Activated T-helper 1 cell treated with anti-CD3 and anti-CD28 coated beads, Interleukin-12 subunit alpha, Interleukin-12 subunit beta, Interleukin-2, Interleukin-4 antibody, amounts not matched to agents 30 ng/mL and 10 ng/mL and 1 ng/mL, durations not matched to agents 14 hours and 24 hours and 36 hours (primary cell): ENCODE measurements around the gene NRSN1. TPM values are rescaled to one million over a fixed set of nuclear protein-coding genes. Genes with fewer than 3 reads are reported as not detected.
"Not testable (repeated sequence)": the region's sequence is repeated elsewhere in the genome, so short reads cannot be mapped to it uniquely, and the experiment has no call there.

ENCODE experiments used
- DNase-seq: peaks from one replicate; pipeline ENCODE4 v3.0.0; 2021; ENCODE audit warnings: low spot score
- H3K27ac Mint-ChIP-seq: one replicate; pipeline ENCODE4 v1.8.0; 2021; ENCODE audit warnings: mild to moderate bottlenecking, mixed read lengths
- H3K27me3 Mint-ChIP-seq: one replicate; pipeline ENCODE4 v1.8.0; 2022; ENCODE audit warnings: mild to moderate bottlenecking, moderate library complexity, mixed read lengths; ENCODE audit not compliant: insufficient read depth
- H3K36me3 Mint-ChIP-seq: one replicate; pipeline ENCODE4 v1.8.0; 2021; ENCODE audit warnings: low read depth, mixed read lengths
- H3K4me1 Mint-ChIP-seq: one replicate; pipeline ENCODE4 v1.8.0; 2021; ENCODE audit warnings: low read depth, mixed read lengths
- H3K4me3 Mint-ChIP-seq: one replicate; pipeline ENCODE4 v1.8.0; 2021; ENCODE audit warnings: mild to moderate bottlenecking, moderate library complexity, mixed read lengths
- H3K9me3 Mint-ChIP-seq: one replicate; pipeline ENCODE4 v1.8.0; 2021; ENCODE audit warnings: mixed read lengths
- intact Hi-C: fragments of 100-400 bp; cut with micrococcal nuclease; formaldehyde crosslinking; loops from one replicate; pipeline ENCODE4 v1.15.1; 2024
- total RNA-seq: library from RNA; stranded (reverse); gene quantifications from 2 replicates; pipeline ENCODE4 v1.2.3, GENCODE V29; 2022

Gene NRSN1
- total RNA-seq, 1 donor from 2014 or later: not detected

GRCh38 chr6:24110417-24110816 is 15.6 kb upstream of the NRSN1 start:
- no peak for DNase-seq
- Mint-ChIP-seq H3K9me3 (no peaks in the 10 kb centered on the region), H3K27ac (no peak overlapping the region), H3K36me3 (no peaks in the 10 kb centered on the region), H3K4me3 (no peak overlapping the region), H3K4me1 (no peaks in the 10 kb centered on the region), H3K27me3 (peaks cover 1% of the 10 kb centered on the region)
- intact Hi-C loops: no loop called here

- intact Hi-C loops: no loop called here
- Mint-ChIP-seq H3K9me3 (no peaks in the 10 kb centered on the region), H3K36me3 (no peaks in the 10 kb centered on the region), H3K4me1 (no peaks in the 10 kb centered on the region), H3K27me3 (no peaks in the 10 kb centered on the region), H3K4me3 (no peak overlapping the region), H3K27ac (no peak overlapping the region)
- no peak for DNase-seq
These were observed 12.1 kb upstream of the NRSN1 start for GRCh38 chr6:24113891-24114290.

- no peaks in the 10 kb centered on the region for H3K36me3 Mint-ChIP-seq
- H3K27ac Mint-ChIP-seq: no peak overlapping the region
- H3K4me1 Mint-ChIP-seq: no peaks in the 10 kb centered on the region
- H3K4me3 Mint-ChIP-seq: no peak overlapping the region
- no peak for DNase-seq
- no peaks in the 10 kb centered on the region for H3K27me3 Mint-ChIP-seq
- intact Hi-C loops: no loop called here
- H3K9me3 Mint-ChIP-seq: no peaks in the 10 kb centered on the region
These were observed 9.0 kb upstream of the NRSN1 start for GRCh38 chr6:24117021-24117420.

- no peak overlapping the region for H3K27ac Mint-ChIP-seq
- H3K4me1 Mint-ChIP-seq: no peaks in the 10 kb centered on the region
- no peak for DNase-seq
- peaks cover 4% of the 10 kb centered on the region for H3K9me3 Mint-ChIP-seq
- no peaks in the 10 kb centered on the region for H3K36me3 Mint-ChIP-seq
- no peak overlapping the region for H3K4me3 Mint-ChIP-seq
- intact Hi-C loops: no loop called here
- H3K27me3 Mint-ChIP-seq: no peaks in the 10 kb centered on the region
These were observed 3.9 kb upstream of the NRSN1 start for GRCh38 chr6:24122139-24122538.

- Mint-ChIP-seq H3K9me3 (peaks cover 4% of the 10 kb centered on the region), H3K4me3 (no peak overlapping the region)
These were observed 674 bp downstream of the NRSN1 start for GRCh38 chr6:24126586-24127192.

GRCh38 chr6:24127316-24127715 is 1.3 kb downstream of the NRSN1 start:
- no peak overlapping the region for H3K27ac Mint-ChIP-seq
- no peaks in the 10 kb centered on the region for H3K4me1 Mint-ChIP-seq
- H3K9me3 Mint-ChIP-seq: peaks cover 4% of the 10 kb centered on the region
- intact Hi-C loops: no loop called here
- no peaks in the 10 kb centered on the region for H3K36me3 Mint-ChIP-seq
- H3K27me3 Mint-ChIP-seq: no peaks in the 10 kb centered on the region
- no peak for DNase-seq
- no peak overlapping the region for H3K4me3 Mint-ChIP-seq

More at GRCh38 chr6:24126586-24127192, 674 bp downstream of the NRSN1 start:
- no peaks in the 10 kb centered on the region for H3K36me3 Mint-ChIP-seq
- DNase-seq: peak; percentile 15
- no peaks in the 10 kb centered on the region for H3K4me1 Mint-ChIP-seq
- H3K27me3 Mint-ChIP-seq: no peaks in the 10 kb centered on the region
- intact Hi-C loops: no loop called here
- H3K27ac Mint-ChIP-seq: no peak overlapping the region

- H3K4me1 Mint-ChIP-seq: no peaks in the 10 kb centered on the region
- intact Hi-C loops: no loop called here
- peaks cover 2% of the 10 kb centered on the region for H3K9me3 Mint-ChIP-seq
- H3K27ac Mint-ChIP-seq: no peak overlapping the region
- no peak overlapping the region for H3K4me3 Mint-ChIP-seq
- DNase-seq: no peak
- no peaks in the 10 kb centered on the region for H3K36me3 Mint-ChIP-seq
- H3K27me3 Mint-ChIP-seq: no peaks in the 10 kb centered on the region
These were observed 5.7 kb downstream of the NRSN1 start for GRCh38 chr6:24131751-24132150.

- Mint-ChIP-seq H3K9me3 (no peaks in the 10 kb centered on the region), H3K4me1 (no peaks in the 10 kb centered on the region), H3K36me3 (no peaks in the 10 kb centered on the region), H3K27me3 (no peaks in the 10 kb centered on the region), H3K27ac (no peak overlapping the region), H3K4me3 (no peak overlapping the region)
- DNase-seq: no peak
- intact Hi-C loops: no loop called here
These were observed 13.1 kb downstream of the NRSN1 start for GRCh38 chr6:24139080-24139479.

- DNase-seq: no peak
- Mint-ChIP-seq H3K9me3 (no peaks in the 10 kb centered on the region), H3K36me3 (no peaks in the 10 kb centered on the region), H3K4me3 (no peak overlapping the region), H3K27ac (no peak overlapping the region), H3K4me1 (no peaks in the 10 kb centered on the region), H3K27me3 (no peaks in the 10 kb centered on the region)
- intact Hi-C loops: no loop called here
These were observed 13.6 kb downstream of the NRSN1 start for GRCh38 chr6:24139639-24140038.

- Mint-ChIP-seq H3K27me3 (no peaks in the 10 kb centered on the region), H3K36me3 (no peaks in the 10 kb centered on the region), H3K27ac (no peak overlapping the region), H3K9me3 (no peaks in the 10 kb centered on the region), H3K4me1 (no peaks in the 10 kb centered on the region), H3K4me3 (no peak overlapping the region)
- no peak for DNase-seq
- intact Hi-C loops: no loop called here
These were observed 14.6 kb downstream of the NRSN1 start for GRCh38 chr6:24140591-24140990.

- H3K36me3 Mint-ChIP-seq, H3K4me1 Mint-ChIP-seq, H3K9me3 Mint-ChIP-seq, intact Hi-C loops, H3K4me3 Mint-ChIP-seq, DNase-seq, H3K27ac Mint-ChIP-seq, H3K27me3 Mint-ChIP-seq: not testable (repeated sequence)
These were observed 16.7 kb downstream of the NRSN1 start for GRCh38 chr6:24142733-24143132.

GRCh38 chr6:24145690-24146131 is 19.7 kb downstream of the NRSN1 start:
- intact Hi-C loops: no loop called here

GRCh38 chr6:24146871-24147270 is 20.9 kb downstream of the NRSN1 start:
- intact Hi-C loops: no loop called here
- H3K4me1 Mint-ChIP-seq: no peaks in the 10 kb centered on the region
- H3K27me3 Mint-ChIP-seq: no peaks in the 10 kb centered on the region

More at GRCh38 chr6:24145690-24146131, 19.7 kb downstream of the NRSN1 start:
- Mint-ChIP-seq H3K4me3 (no peak overlapping the region), H3K9me3 (no peaks in the 10 kb centered on the region), H3K36me3 (no peaks in the 10 kb centered on the region), H3K4me1 (no peaks in the 10 kb centered on the region), H3K27me3 (no peaks in the 10 kb centered on the region), H3K27ac (no peak overlapping the region)
- DNase-seq: no peak

More at GRCh38 chr6:24146871-24147270, 20.9 kb downstream of the NRSN1 start:
- no peak for DNase-seq
- no peaks in the 10 kb centered on the region for H3K36me3 Mint-ChIP-seq
- H3K9me3 Mint-ChIP-seq: no peaks in the 10 kb centered on the region
- no peak overlapping the region for H3K4me3 Mint-ChIP-seq
- no peak overlapping the region for H3K27ac Mint-ChIP-seq
